Breast epithelium (tissue), 3 donors: ENCODE data around the gene RNASEH2C.

Experiments used
- CTCF ChIP-seq, 3 donors: fragments of 450-650 bp; IDR thresholded peaks; one replicate each; pipeline ENCODE4 v1.5.1; 2016 to 2017; ENCODE audit warnings: antibody characterized with exemption in 3 of 3, mild to moderate bottlenecking in 3 of 3, moderate library complexity in 3 of 3
- POLR2A ChIP-seq: fragments of 450-650 bp; IDR thresholded peaks from one replicate; pipeline ENCODE4 v1.6.1; 2016; ENCODE audit warnings: antibody characterized with exemption, mild to moderate bottlenecking, moderate library complexity
- POLR2AphosphoS5 ChIP-seq, 3 donors: sonication (generic); formaldehyde crosslinking; IDR thresholded peaks; one replicate each; pipeline ENCODE4 v1.6.1; 2017; ENCODE audit warnings: antibody characterized with exemption in 3 of 3

- TF ChIP-seq CTCF (IDR thresholded peaks at IDR 0.05) (no peak), POLR2AphosphoS5 (IDR thresholded peaks at IDR 0.05) (no peak), POLR2A (no peak)
Measured at GRCh38 chr11:65764434-65764833, 43.8 kb upstream of the RNASEH2C start.
